ENCODE measurements around the gene VIPR2. TPM values are rescaled to one million over a fixed set of nuclear protein-coding genes. Genes with fewer than 3 reads are reported as not detected.

The VIPR2 gene
- not detected in 2 replicates for total RNA-seq

GRCh38 chr7:159144758-159145489 is at the start of gene VIPR2:
TSS of gene VIPR2 (minus strand) at chr7:159144867. CDS start at chr7:159144771, 96 bp downstream.

